RCC 7860 (cell line): ENCODE measurements around the gene SP2.

Experiments
- DNase-seq: peaks from one replicate; pipeline ENCODE4 v3.0.0-alpha.2; 2015; ENCODE audit warnings: low spot score
- FAIRE-seq: peaks from 2 replicates; lab custom pipeline; 2012; peaks lifted over from hg19 to GRCh38; lab: Jason Lieb, UNC

The SP2 gene

GRCh38 chr17:47888293-47888692 is 7.7 kb upstream of the SP2 start:
- no peak for DNase-seq
- no peak for FAIRE-seq

DNA sequence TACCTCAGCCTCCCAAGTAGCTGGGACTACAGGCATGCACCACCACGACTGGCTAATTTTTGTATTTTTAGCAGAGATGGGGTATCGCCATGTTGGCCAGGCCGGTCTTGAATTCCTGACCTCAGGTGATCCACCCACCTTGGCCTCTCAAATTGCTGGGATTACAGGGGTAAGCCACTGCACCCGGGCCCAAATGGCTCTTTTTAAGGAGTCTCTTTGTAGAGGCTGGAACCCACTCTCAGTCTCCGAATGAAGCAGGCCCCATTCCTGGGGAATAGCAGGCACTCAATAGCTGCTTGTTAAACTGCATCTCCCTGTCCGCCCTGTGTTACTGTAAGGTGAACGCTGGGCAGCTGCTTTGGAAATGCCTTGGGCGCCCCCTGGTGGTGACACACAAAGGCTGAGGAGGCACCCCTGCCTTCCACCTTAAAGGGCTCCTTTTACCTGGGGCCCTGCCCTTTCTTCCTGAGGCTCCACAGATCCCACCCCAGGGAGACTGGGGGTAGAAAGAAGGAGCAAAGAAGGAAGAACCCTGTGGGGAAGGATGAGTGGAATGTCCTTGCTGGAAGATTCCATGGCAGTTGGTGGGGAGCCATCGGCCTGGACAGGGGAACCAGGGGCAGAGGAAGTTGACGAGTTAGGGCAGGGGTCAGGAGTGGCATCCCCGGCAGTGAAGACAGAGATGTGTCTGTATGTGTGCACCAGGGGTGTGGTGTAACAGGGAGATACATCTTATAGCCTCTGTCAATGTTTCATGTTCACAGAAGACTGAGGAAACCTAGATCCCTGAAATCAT is 6.1 kb upstream of the SP2 start:
- peak; percentile 64 for DNase-seq
- no peak for FAIRE-seq

GRCh38 chr17:47891545-47892088 is 4.4 kb upstream of the SP2 start:
- no peak for FAIRE-seq
- no peak for DNase-seq

- DNase-seq: no peak
- FAIRE-seq: no peak
Measured at GRCh38 chr17:47894498-47895346, 1.3 kb upstream of the SP2 start.

- FAIRE-seq: no peak
- no peak for DNase-seq
Measured at GRCh38 chr17:47895347-47895855, 635 bp upstream of the SP2 start.

DNA sequence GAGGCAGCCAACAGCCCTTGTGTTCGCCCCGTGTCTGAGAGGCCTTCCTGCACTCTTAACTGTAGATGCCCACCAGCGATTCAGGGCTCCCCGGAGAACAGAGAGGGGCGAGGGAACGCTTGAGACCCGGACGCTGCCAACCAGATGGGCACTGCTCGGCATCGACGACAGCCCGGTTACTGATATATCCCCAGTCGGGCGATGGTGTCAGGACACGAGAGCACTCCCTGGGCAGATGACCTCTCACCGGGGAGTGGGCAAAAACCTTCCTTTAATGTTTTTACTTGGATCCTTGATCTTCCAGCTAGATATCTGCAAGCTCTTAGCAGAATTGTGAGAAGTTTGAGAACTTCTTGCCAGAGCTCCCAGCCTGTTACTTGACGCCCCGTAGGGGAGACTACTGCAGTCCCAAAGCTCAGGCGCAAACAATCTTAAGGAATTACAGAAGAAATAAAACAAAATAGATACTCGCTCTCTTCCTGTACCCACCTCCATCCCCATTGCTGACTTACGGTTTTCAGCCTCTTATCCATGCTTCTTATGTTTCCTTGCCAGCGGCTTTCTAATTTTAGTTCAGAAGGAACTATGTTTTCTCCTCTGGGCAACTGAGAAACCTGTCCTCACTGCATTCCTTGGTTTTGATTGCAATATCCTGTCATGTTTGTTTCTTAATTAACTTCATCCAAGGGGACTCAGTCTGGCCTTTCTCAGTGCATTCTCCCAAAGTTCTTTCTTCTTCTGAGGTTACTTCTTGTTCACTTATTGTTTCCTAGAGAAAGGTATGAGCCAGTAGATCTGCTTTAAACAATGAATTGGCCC is 845 bp downstream of the SP2 start:
- no peak for FAIRE-seq
- no peak for DNase-seq

DNA sequence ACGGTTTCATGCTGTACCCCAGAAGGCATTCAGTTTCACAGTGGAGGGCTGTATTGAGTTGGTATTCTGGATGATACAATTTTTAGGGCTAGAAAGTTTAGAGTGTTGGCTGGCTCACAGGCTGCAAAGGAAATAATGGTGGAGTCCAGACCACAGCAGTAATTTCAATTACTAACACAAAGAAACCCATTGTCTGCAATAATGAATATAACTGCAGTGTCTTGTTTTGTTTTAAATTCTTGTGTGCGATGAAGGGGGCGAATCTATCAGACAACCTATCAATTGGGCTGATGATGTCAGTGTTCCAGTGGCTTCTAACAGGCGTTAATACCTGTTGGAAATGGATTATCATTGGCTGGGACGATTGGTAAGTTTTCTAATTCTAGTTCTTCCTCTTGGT is 1.5 kb downstream of the SP2 start:
- DNase-seq (no peak), FAIRE-seq (no peak)

DNA sequence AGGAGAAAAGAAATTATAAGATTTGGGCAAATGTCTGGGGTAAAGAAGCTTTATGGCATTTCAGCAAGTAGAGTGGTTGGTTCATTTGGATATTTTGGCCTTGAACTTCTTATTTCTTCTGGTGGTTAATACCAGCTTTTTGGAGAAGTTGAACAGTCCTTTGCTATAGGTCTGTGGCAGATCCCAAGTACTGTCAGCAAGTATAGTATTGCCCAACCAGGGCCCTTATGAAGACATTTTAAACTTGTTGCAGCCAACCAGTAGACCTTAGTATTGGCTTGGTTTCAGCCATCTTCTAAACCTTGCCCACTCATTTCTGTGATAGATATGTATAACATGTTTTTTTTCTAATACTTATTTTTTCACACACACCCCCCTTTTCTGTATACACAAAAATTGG is 2.2 kb downstream of the SP2 start:
- DNase-seq: no peak
- FAIRE-seq: no peak

GRCh38 chr17:47899643-47900042 is 3.6 kb downstream of the SP2 start:
- DNase-seq (no peak), FAIRE-seq (no peak)

GRCh38 chr17:47901423-47901822 is 5.4 kb downstream of the SP2 start:
- DNase-seq (no peak), FAIRE-seq (no peak)

GRCh38 chr17:47902039-47902744 is 6.2 kb downstream of the SP2 start:
- no peak for FAIRE-seq
- DNase-seq: no peak

DNA sequence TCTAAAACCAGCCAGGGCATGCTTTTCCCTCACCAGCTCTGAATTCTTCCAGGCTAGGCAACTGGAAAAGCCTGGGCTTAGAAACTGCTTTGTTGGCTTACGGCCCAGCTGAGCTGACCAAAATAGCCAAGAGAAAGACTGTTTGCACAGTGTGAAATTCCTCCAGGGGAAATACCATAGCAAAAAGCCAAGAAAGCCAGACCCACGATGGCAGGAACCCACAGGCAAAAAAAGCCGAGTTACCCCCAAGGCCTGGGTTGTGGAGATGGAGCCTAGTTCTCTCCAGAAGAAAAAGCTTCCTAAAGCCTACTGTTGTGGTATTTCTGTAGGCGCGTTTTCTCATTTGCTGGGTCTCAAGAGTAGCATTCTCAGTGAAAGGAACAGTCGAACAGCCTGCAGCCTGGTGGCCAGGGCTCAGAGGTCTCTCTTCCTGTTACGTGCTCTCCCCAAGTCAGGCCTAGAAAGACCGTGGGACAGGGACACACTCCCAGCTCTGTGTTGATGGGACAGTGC is 9.2 kb downstream of the SP2 start:
- DNase-seq (no peak), FAIRE-seq (no peak)

DNA sequence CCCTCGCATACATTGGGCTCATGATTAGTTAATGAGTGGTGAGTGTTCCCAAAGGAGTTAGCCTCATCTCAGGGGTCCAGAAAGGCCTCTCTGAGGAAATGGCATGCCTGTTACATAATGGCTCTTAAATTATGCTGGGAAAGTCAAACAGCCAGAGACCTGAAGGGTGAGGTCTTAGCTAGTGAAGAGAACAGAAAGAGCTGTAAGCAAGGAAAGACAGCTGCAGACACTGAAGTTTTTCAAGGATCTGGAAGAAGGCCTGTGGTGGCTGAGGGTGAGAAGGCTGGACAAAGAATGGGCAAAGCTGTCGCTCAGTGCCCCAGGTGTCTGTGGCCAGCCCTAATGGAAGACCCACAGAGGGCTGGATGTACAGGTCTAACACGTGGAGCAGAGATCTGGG is 10.4 kb downstream of the SP2 start:
- DNase-seq (no peak), FAIRE-seq (no peak)

GRCh38 chr17:47907932-47908562 is 12.0 kb downstream of the SP2 start:
- FAIRE-seq: no peak
- DNase-seq: no peak

- DNase-seq (no peak), FAIRE-seq (no peak)
Measured at GRCh38 chr17:47913050-47913449, 17.0 kb downstream of the SP2 start.

GRCh38 chr17:47914306-47914948 is 18.4 kb downstream of the SP2 start:
- FAIRE-seq (no peak), DNase-seq (no peak)

- FAIRE-seq (no peak), DNase-seq (no peak)
Measured at GRCh38 chr17:47915776-47916398, 19.9 kb downstream of the SP2 start.

GRCh38 chr17:47916489-47917208 is 20.6 kb downstream of the SP2 start:
- FAIRE-seq: no peak
- DNase-seq: no peak
